AG04449 (cell line): Measurements from ENCODE around the gene NARF.
"Not testable (repeated sequence)": the region's sequence is repeated elsewhere in the genome, so short reads cannot be mapped to it uniquely, and the experiment has no call there.

Experiments
- CTCF ChIA-PET: fragments of 350-600 bp; formaldehyde crosslinking; extraction: SDS; loops from one replicate; lab custom pipeline; 2021; ENCODE audit warnings: antibody characterized with exemption; lab: Yijun Ruan, JAX
- POLR2A ChIA-PET: fragments of 400-600, 350-600 bp; formaldehyde crosslinking; extraction: SDS; loops from one replicate; lab custom pipeline; 2020; ENCODE audit warnings: antibody characterized with exemption, inconsistent platforms; lab: Yijun Ruan, JAX
- DNase-seq: peaks from one replicate; pipeline ENCODE4 v3.0.0-alpha.2; 2010; ENCODE audit warnings: low read depth, low spot score
- H3K4me3 ChIP-seq: 2 replicates; pipeline ENCODE4 v1.5.1; 2011; ENCODE audit warnings: low read depth, mild to moderate bottlenecking, control low read depth, low read length
- TF ChIP-seq, protein P1 (sequence below): IDR thresholded peaks from one replicate; pipeline ENCODE4 v1.5.1; 2011; ENCODE audit warnings: mild to moderate bottlenecking, moderate library complexity, low read length, control low read depth, inconsistent platforms; ENCODE audit not compliant: insufficient read depth; ENCODE audit errors: missing control alignments

NARF gene

DNA sequence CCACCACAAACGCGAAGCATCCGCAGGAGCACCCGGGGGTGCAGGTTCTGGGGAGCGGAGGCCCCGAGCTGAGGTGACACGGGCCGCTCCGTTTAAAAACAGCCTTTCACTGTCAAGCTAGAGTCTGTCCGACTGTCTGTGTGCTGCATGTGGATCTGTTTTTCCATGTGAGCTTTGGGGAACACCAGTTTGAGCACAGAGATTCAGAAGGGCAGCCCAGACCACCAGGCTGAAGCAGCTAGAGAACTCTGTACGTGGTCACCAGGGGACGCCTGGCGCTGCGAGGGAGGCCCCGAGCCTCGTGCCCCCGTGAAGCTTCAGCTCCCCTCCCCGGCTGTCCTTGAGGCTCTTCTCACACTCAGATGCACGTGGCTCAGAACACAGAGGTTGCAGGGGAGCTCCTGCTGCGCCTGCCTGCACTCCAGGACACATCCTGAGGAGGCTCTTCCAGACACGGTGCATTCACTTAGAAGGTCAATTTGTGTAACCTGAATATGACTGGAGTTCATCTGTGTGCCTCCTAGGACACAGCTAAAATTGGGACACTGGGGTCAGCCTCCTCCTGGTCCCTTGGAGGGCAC, 45.3 kb downstream of the NARF start:
- ChIA-PET CTCF (interaction anchor here (0.6 to 3.3 kb wide), 3 partner anchors 9 to 36 kb away, joined by 3 to 12 read pairs (median 3); no protein-coding TSS in a partner anchor), POLR2A (no interaction called here)
- DNase-seq: no peak
- TF ChIP-seq, protein P1, sequence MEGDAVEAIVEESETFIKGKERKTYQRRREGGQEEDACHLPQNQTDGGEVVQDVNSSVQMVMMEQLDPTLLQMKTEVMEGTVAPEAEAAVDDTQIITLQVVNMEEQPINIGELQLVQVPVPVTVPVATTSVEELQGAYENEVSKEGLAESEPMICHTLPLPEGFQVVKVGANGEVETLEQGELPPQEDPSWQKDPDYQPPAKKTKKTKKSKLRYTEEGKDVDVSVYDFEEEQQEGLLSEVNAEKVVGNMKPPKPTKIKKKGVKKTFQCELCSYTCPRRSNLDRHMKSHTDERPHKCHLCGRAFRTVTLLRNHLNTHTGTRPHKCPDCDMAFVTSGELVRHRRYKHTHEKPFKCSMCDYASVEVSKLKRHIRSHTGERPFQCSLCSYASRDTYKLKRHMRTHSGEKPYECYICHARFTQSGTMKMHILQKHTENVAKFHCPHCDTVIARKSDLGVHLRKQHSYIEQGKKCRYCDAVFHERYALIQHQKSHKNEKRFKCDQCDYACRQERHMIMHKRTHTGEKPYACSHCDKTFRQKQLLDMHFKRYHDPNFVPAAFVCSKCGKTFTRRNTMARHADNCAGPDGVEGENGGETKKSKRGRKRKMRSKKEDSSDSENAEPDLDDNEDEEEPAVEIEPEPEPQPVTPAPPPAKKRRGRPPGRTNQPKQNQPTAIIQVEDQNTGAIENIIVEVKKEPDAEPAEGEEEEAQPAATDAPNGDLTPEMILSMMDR: no peak
- H3K4me3 ChIP-seq: no peak overlapping the region

DNA sequence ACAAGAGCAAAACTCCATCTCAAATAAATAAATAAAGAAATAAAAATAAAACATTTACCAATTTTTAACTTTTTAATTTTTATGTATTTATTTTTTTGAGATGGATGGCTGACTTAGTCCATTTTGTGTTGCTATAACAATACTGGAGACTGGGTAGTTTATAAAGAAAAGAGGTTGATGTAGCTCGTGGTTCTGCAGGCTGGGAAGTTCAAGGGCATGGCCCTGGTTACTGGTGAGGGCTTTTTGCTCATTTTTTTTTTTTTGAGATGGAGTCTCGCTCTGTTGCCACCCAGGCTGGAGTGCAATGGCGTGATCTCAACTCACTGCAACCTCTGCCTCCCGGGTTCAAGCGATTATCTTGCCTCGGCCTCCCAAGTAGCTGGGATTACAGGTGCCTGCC, 46.8 kb downstream of the NARF start:
- TF ChIP-seq, protein P1: no peak
- POLR2A ChIA-PET: interaction anchor here (0.7 kb wide), 1 partner anchor 276 kb away, joined by 3 read pairs; no protein-coding TSS in a partner anchor

GRCh38 chr17:82506402-82506801, 47.9 kb downstream of the NARF start:
- CTCF ChIA-PET: interaction anchor here (1.0 to 2.1 kb wide), 4 partner anchors 13 to 48 kb away, joined by 3 to 8 read pairs (median 4); no protein-coding TSS in a partner anchor
- POLR2A ChIA-PET, DNase-seq, H3K4me3 ChIP-seq: not testable (repeated sequence)

More for the DNA sequence above, 46.8 kb downstream of the NARF start:
- CTCF ChIA-PET: interaction anchor here (1.0 to 3.3 kb wide), 4 partner anchors 10 to 46 kb away, joined by 3 to 12 read pairs (median 4); no protein-coding TSS in a partner anchor
- DNase-seq: no peak
- H3K4me3 ChIP-seq: no peak overlapping the region

DNA sequence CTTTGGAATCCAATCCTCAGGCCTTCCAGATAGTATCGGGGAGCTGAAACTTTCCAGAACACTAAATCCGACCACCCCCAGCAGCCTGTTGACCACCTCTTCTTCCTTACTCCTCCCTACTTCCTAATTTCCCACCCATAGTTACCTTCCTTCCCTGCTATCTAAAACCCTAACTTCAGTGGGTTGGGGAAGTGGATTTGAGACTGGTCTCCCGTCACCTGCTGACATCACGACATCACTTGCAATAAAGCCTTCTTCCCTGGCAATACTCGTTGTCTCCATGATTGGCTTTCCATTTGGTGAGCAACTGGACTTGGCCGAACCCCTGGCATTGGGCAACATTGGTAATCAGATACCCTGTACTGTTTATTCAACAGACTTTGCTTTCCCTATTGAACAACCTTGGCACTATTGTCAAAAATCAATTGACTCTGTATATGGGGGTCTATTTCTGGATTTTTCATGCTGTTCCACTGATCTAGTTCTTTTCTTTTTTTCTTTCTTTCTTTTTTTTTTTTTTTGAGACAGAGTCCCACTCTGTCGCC, 49.2 kb downstream of the NARF start:
- H3K4me3 ChIP-seq: no peak overlapping the region
- no peak for DNase-seq
- CTCF ChIA-PET: interaction anchor here (0.7 to 2.1 kb wide), 3 partner anchors 9 to 109 kb away, joined by 3 to 8 read pairs (median 3); no protein-coding TSS in a partner anchor
- POLR2A ChIA-PET: no interaction called here
- TF ChIP-seq, protein P1: no peak

GRCh38 chr17:82511642-82512041, 53.1 kb downstream of the NARF start:
- DNase-seq, H3K4me3 ChIP-seq, POLR2A ChIA-PET: not testable (repeated sequence)
- CTCF ChIA-PET: interaction anchor here (1.0 kb wide), 1 partner anchor 40 kb away, joined by 3 read pairs; no protein-coding TSS in a partner anchor

GRCh38 chr17:82513864-82514263, 55.3 kb downstream of the NARF start:
- H3K4me3 ChIP-seq, POLR2A ChIA-PET, DNase-seq: not testable (repeated sequence)
- CTCF ChIA-PET: interaction anchor here (0.8 to 1.7 kb wide), 3 partner anchors 10 to 40 kb away, joined by 3 to 11 read pairs (median 4); no protein-coding TSS in a partner anchor

DNA sequence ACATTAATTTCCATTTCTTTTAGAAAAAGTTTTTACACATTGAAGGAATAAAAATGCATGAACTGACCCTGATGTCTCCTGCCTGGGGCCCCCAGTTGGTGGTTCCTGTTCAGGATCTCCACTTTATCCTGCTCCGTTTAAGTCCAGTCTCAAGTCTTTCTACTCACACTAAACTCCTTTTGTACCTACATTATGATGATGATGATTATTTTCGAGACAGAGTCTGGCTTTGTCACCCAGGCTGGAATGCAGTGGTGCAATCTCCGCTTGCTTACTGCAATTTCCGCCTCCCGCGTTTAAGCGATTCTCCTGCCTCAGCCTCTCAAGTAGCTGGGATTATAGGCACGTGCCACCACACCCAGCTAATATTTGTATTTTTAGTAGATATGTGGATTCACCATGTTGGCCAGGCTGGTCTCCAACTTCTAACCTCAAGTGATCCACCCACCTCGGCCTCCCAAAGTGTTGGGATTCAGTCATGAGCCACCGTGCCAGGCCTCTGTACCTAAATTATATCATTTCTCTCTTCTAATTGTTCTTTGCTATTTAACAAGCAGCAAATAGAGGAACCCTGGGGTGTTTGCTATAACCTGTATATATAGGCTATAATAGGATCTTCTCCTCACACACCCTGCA, 58.8 kb downstream of the NARF start:
- POLR2A ChIA-PET: no interaction called here
- H3K4me3 ChIP-seq: no peak overlapping the region
- TF ChIP-seq, protein P1: no peak
- CTCF ChIA-PET: no interaction called here
- no peak for DNase-seq
